Panc1 (cell line): ENCODE measurements around the gene UBASH3B. TPM values are rescaled to one million over a fixed set of nuclear protein-coding genes. Genes with fewer than 3 reads are reported as not detected.
A peak's percentile ranks its signal among the peaks of the same experiment; 100 is the strongest.

Source experiments
- ATAC-seq: fragments of 200-7000 bp; cut with Tn5 transposase; 2 replicates; pipeline ENCODE4 v1.9.1; 2020; ENCODE audit warnings: mild to moderate bottlenecking, moderate library complexity
- BruUV-seq: library from RNA; stranded (reverse); fragments of 400-500 nt; replicated peaks from 2 replicates; lab custom pipeline; 2021; lab: Mats Ljungman, UMichigan
- CTCF ChIA-PET: fragments of 300-600 bp; sonication (Branson Sonifier 250); formaldehyde crosslinking; loops from one replicate; lab custom pipeline; 2022; ENCODE audit warnings: antibody characterized with exemption; lab: Charles Lee
- POLR2A ChIA-PET: fragments of 300-600 bp; sonication (Branson Sonifier 250); formaldehyde crosslinking; loops from one replicate; lab custom pipeline; 2022; ENCODE audit warnings: antibody characterized with exemption; lab: Charles Lee
- DNase-seq: peaks from one replicate; pipeline ENCODE4 v3.0.0-alpha.2; 2010; ENCODE audit warnings: low read depth, low spot score
- H3K27ac ChIP-seq: 2 replicates; pipeline ENCODE4 v1.5.1; 2011; ENCODE audit warnings: mild to moderate bottlenecking, low read length, inconsistent platforms
- H3K27me3 ChIP-seq: fragments of 200-500 bp; sonication (Bioruptor generic); 2 replicates; pipeline ENCODE4 v1.6.0; 2014; ENCODE audit warnings: low read length, inconsistent platforms; ENCODE audit not compliant: control insufficient read depth, insufficient read depth
- H3K36me3 ChIP-seq: fragments of 200-500 bp; sonication (Bioruptor generic); 2 replicates; pipeline ENCODE4 v1.5.1; 2014; ENCODE audit warnings: inconsistent platforms, mild to moderate bottlenecking, low read length, moderate library complexity; ENCODE audit not compliant: control insufficient read depth, insufficient read depth
- H3K4me1 ChIP-seq: 2 replicates; pipeline ENCODE4 v1.5.1; 2011; ENCODE audit warnings: inconsistent platforms, mild to moderate bottlenecking, low read length, moderate library complexity; ENCODE audit not compliant: control insufficient read depth, insufficient read depth
- H3K4me3 ChIP-seq, 2 experiments: 2 replicates each; pipeline ENCODE4 v1.5.1; 2011 to 2012; ENCODE audit warnings: low read depth in 2 of 2, low read length in 2 of 2, mild to moderate bottlenecking in 2 of 2, inconsistent platforms in 1 of 2, moderate library complexity in 1 of 2
- H3K9me3 ChIP-seq: fragments of 200-500 bp; sonication (Bioruptor generic); 2 replicates; pipeline ENCODE4 v1.5.1; 2014; ENCODE audit warnings: low read depth, mild to moderate bottlenecking, inconsistent platforms, low read length, moderate library complexity; ENCODE audit not compliant: control insufficient read depth, insufficient read depth
- POLR2AphosphoS5 ChIP-seq: IDR thresholded peaks from 2 replicates; pipeline ENCODE4 v1.6.1; 2012; ENCODE audit warnings: mild to moderate bottlenecking, low read depth, low read length, moderate library complexity
- SIN3A ChIP-seq: IDR thresholded peaks from 2 replicates; pipeline ENCODE4 v1.6.1; 2012; ENCODE audit warnings: low read depth, mild to moderate bottlenecking, low read length, moderate library complexity, borderline replicate concordance; ENCODE audit not compliant: insufficient read depth
- TCF7L2 ChIP-seq: IDR thresholded peaks from 2 replicates; pipeline ENCODE4 v1.6.1; 2011; ENCODE audit warnings: mild to moderate bottlenecking, low read depth, low read length, inconsistent platforms
- in situ Hi-C: cut with HindIII; loops from 2 replicates; pipeline ENCODE4 v1.10.0; 2016; ENCODE audit warnings: low sequenced_read_pairs, low pct_unique_long_range_greater_than_20kb
- intact Hi-C: fragments of 100-400 bp; cut with micrococcal nuclease; formaldehyde crosslinking; loops from one replicate; pipeline ENCODE4 v1.10.0; 2022; ENCODE audit not compliant: unreplicated experiment
- total RNA-seq: library from RNA; stranded (reverse); gene quantifications from one replicate; pipeline ENCODE4 v1.2.1, GENCODE V29; 2021; ENCODE audit not compliant: unreplicated experiment
- TF ChIP-seq, protein P1 (sequence below), 2 experiments: IDR thresholded peaks; 2 replicates each; pipeline ENCODE4 v1.6.1; 2011 to 2012; ENCODE audit warnings: low read depth in 2 of 2, control low read depth in 1 of 2, low read length in 1 of 2, mild to moderate bottlenecking in 1 of 2, moderate library complexity in 1 of 2; ENCODE audit not compliant: insufficient read depth in 1 of 2
- TF ChIP-seq, protein P2 (sequence below): fragments of 450-650 bp; IDR thresholded peaks from 2 replicates; pipeline ENCODE4 v1.5.1; 2017; ENCODE audit warnings: mild to moderate bottlenecking

Gene UBASH3B
- total RNA-seq, 1 experiment from 2014 or later: 55.1 TPM

DNA sequence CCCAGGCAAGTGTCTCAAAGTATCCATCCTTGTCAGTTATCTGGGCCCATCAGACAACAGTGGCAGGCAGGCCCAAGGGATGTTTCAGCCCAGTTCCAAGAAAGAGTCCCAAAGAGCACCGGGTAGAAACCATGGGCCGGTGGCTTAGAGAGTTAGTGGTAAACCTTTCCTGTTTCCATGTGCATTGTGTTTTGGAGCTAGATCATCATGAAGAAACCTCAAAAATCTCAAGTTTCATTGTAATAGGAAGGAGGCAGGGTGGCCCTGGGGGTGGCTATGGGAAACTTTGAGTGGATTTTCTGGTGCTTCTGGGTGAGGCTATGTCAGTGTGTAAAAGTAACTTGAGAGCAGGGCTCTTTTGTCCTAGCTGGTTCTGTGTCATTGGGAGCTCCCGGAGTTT is 68.1 kb downstream of the UBASH3B start:
- TF ChIP-seq POLR2AphosphoS5: no peak
- TF ChIP-seq TCF7L2: no peak
- no peak for TF ChIP-seq SIN3A
- TF ChIP-seq, protein P1, sequence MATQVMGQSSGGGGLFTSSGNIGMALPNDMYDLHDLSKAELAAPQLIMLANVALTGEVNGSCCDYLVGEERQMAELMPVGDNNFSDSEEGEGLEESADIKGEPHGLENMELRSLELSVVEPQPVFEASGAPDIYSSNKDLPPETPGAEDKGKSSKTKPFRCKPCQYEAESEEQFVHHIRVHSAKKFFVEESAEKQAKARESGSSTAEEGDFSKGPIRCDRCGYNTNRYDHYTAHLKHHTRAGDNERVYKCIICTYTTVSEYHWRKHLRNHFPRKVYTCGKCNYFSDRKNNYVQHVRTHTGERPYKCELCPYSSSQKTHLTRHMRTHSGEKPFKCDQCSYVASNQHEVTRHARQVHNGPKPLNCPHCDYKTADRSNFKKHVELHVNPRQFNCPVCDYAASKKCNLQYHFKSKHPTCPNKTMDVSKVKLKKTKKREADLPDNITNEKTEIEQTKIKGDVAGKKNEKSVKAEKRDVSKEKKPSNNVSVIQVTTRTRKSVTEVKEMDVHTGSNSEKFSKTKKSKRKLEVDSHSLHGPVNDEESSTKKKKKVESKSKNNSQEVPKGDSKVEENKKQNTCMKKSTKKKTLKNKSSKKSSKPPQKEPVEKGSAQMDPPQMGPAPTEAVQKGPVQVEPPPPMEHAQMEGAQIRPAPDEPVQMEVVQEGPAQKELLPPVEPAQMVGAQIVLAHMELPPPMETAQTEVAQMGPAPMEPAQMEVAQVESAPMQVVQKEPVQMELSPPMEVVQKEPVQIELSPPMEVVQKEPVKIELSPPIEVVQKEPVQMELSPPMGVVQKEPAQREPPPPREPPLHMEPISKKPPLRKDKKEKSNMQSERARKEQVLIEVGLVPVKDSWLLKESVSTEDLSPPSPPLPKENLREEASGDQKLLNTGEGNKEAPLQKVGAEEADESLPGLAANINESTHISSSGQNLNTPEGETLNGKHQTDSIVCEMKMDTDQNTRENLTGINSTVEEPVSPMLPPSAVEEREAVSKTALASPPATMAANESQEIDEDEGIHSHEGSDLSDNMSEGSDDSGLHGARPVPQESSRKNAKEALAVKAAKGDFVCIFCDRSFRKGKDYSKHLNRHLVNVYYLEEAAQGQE (IDR thresholded peaks at IDR 0.05; ENCODE audit: insufficient read depth in 1 of 2, low read depth in 2 of 2, low read length in 1 of 2): no peak
- TF ChIP-seq, protein P2, sequence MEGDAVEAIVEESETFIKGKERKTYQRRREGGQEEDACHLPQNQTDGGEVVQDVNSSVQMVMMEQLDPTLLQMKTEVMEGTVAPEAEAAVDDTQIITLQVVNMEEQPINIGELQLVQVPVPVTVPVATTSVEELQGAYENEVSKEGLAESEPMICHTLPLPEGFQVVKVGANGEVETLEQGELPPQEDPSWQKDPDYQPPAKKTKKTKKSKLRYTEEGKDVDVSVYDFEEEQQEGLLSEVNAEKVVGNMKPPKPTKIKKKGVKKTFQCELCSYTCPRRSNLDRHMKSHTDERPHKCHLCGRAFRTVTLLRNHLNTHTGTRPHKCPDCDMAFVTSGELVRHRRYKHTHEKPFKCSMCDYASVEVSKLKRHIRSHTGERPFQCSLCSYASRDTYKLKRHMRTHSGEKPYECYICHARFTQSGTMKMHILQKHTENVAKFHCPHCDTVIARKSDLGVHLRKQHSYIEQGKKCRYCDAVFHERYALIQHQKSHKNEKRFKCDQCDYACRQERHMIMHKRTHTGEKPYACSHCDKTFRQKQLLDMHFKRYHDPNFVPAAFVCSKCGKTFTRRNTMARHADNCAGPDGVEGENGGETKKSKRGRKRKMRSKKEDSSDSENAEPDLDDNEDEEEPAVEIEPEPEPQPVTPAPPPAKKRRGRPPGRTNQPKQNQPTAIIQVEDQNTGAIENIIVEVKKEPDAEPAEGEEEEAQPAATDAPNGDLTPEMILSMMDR: no peak
- Histone ChIP-seq H3K9me3 (no peaks in the 10 kb centered on the region), H3K4me3 (no peak overlapping the region), H3K4me1 (no peaks in the 10 kb centered on the region), H3K27me3 (no peaks in the 10 kb centered on the region), H3K36me3 (no peaks in the 10 kb centered on the region), H3K27ac (no peak overlapping the region)
- ATAC-seq (no peak), DNase-seq (no peak)
- no TSS peak for BruUV-seq
- intact Hi-C loops (no loop called here), in situ Hi-C loops (no loop called here)
- ChIA-PET CTCF (no interaction called here), POLR2A (no interaction called here)

DNA sequence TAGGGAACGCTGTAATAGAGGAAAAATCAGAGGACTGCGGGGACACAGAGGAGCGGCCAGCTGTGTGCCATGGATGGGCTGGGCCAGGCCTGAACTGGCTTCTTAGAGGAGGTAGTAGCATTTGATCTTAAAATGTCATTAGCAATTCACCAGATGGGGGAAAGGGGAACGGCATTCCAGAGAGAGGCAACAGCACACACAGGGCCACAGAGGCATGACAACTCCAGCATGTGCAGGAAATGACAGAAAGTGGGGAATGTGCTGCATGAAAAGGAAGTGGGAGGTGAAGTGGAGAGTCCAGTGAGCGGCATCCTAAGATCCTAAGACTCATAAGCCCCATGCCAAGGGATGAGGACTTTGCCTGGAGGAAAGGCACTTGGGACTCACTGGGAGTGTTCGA is 69.0 kb downstream of the UBASH3B start:
- Histone ChIP-seq H3K27ac (no peak overlapping the region), H3K4me1 (no peaks in the 10 kb centered on the region), H3K9me3 (no peaks in the 10 kb centered on the region), H3K4me3 (no peak overlapping the region), H3K36me3 (no peaks in the 10 kb centered on the region), H3K27me3 (no peaks in the 10 kb centered on the region)
- DNase-seq (no peak), ATAC-seq (0 out of 2 replicates have a peak, but pooled peaks have one; percentile 5)
- CTCF ChIA-PET: no interaction called here
- POLR2A ChIA-PET: no interaction called here
- no TSS peak for BruUV-seq
- intact Hi-C loops (no loop called here), in situ Hi-C loops (no loop called here)
- TF ChIP-seq, protein P1 (IDR thresholded peaks at IDR 0.05; ENCODE audit: insufficient read depth in 1 of 2, low read depth in 2 of 2, low read length in 1 of 2): no peak
- TF ChIP-seq POLR2AphosphoS5 (no peak), TCF7L2 (no peak), SIN3A (no peak)
- TF ChIP-seq, protein P2: no peak
